ENCODE results near the gene MRTO4. TPM values are rescaled to one million over a fixed set of nuclear protein-coding genes. Genes with fewer than 3 reads are reported as not detected.

MRTO4 gene
- total RNA-seq, 4 donors from 2014 or later = 4.1 to 34.6 (median 15.9) TPM

DNA sequence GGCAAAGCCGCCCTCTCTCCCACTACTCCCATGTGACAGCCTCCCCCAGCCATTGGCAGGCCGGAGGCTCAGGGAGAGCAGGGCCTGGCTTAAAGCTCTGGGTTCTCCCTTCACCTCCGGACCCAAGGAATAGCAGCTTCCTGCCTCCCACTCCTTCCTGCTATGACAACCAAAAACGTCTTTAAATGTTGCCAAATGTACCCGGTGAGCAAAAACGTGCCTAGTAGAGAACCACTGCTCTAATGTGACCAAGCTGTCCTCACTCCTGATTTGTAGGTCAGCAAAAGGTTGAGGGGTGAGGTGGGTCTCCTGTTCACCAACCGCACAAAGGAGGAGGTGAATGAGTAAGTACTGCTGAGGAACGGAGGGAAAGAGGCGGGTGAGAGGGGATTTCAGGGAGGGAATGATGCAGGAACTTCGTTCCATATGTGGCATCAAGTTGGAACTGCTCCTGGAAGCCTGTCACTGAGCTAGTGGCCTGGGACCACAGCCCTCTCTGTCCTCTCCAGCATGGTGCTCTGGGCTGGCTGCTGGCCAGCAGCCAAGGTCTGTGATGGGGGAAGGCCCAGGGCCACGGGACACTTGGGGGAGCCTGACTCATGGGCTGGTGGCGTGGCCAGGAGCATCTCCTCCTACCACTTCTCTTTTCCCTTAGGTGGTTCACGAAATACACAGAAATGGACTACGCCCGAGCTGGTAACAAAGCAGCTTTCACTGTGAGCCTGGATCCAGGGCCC is 5.7 kb downstream of the MRTO4 start:
- intact Hi-C loops (cut with DNase I; ENCODE audit: low total_unique reads) = no loop called here
- H3K36me3 ChIP-seq = no peaks in the 10 kb centered on the region
- no peak for TF ChIP-seq POLR2A (IDR thresholded peaks at IDR 0.05)
- TF ChIP-seq, protein P1, sequence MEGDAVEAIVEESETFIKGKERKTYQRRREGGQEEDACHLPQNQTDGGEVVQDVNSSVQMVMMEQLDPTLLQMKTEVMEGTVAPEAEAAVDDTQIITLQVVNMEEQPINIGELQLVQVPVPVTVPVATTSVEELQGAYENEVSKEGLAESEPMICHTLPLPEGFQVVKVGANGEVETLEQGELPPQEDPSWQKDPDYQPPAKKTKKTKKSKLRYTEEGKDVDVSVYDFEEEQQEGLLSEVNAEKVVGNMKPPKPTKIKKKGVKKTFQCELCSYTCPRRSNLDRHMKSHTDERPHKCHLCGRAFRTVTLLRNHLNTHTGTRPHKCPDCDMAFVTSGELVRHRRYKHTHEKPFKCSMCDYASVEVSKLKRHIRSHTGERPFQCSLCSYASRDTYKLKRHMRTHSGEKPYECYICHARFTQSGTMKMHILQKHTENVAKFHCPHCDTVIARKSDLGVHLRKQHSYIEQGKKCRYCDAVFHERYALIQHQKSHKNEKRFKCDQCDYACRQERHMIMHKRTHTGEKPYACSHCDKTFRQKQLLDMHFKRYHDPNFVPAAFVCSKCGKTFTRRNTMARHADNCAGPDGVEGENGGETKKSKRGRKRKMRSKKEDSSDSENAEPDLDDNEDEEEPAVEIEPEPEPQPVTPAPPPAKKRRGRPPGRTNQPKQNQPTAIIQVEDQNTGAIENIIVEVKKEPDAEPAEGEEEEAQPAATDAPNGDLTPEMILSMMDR (IDR thresholded peaks at IDR 0.05) = no peak

GRCh38 chr1:19258353-19258752 is 6.7 kb downstream of the MRTO4 start:
- Histone ChIP-seq H3K9me3 (no peaks in the 10 kb centered on the region), H3K36me3 (no peaks in the 10 kb centered on the region), H3K27ac (no peak overlapping the region), H3K27me3 (no peaks in the 10 kb centered on the region), H3K4me1 (peaks cover 0 to 5% of the 10 kb centered on the region in 2 donors), H3K4me3 (no peak overlapping the region)
- intact Hi-C loops (cut with DNase I; ENCODE audit: low total_unique reads) = no loop called here
- no peak for DNase-seq
- TF ChIP-seq, protein P1 (IDR thresholded peaks at IDR 0.05) = no peak
- TF ChIP-seq POLR2A (IDR thresholded peaks at IDR 0.05) = no peak

More for the DNA sequence above, 5.7 kb downstream of the MRTO4 start:
- no peak for DNase-seq
- Histone ChIP-seq H3K4me3 (no peak overlapping the region), H3K27ac (no peak overlapping the region), H3K27me3 (no peaks in the 10 kb centered on the region), H3K4me1 (peaks cover 0 to 12% of the 10 kb centered on the region in 2 donors), H3K9me3 (no peaks in the 10 kb centered on the region)

GRCh38 chr1:19260211-19261138 is 8.9 kb downstream of the MRTO4 start:
- no peaks in the 10 kb centered on the region for H3K4me1 ChIP-seq
- intact Hi-C loops (cut with DNase I; ENCODE audit: low total_unique reads) = no loop called here
- no peak overlapping the region for H3K27ac ChIP-seq
- TF ChIP-seq POLR2A (IDR thresholded peaks at IDR 0.05) = no peak
- TF ChIP-seq, protein P1 (IDR thresholded peaks at IDR 0.05) = no peak
- H3K4me3 ChIP-seq = no peak overlapping the region
- no peaks in the 10 kb centered on the region for H3K36me3 ChIP-seq
- no peaks in the 10 kb centered on the region for H3K9me3 ChIP-seq
- no peak for DNase-seq
- no peaks in the 10 kb centered on the region for H3K27me3 ChIP-seq

GRCh38 chr1:19262047-19262446 is 10.4 kb downstream of the MRTO4 start:
- Histone ChIP-seq H3K4me1 (no peaks in the 10 kb centered on the region), H3K36me3 (no peaks in the 10 kb centered on the region), H3K9me3 (no peaks in the 10 kb centered on the region), H3K27ac (no peak overlapping the region), H3K27me3 (no peaks in the 10 kb centered on the region), H3K4me3 (no peak overlapping the region)
- intact Hi-C loops (cut with DNase I; ENCODE audit: low total_unique reads) = no loop called here
- DNase-seq = no peak
- no peak for TF ChIP-seq POLR2A (IDR thresholded peaks at IDR 0.05)
- TF ChIP-seq, protein P1 (IDR thresholded peaks at IDR 0.05) = no peak

DNA sequence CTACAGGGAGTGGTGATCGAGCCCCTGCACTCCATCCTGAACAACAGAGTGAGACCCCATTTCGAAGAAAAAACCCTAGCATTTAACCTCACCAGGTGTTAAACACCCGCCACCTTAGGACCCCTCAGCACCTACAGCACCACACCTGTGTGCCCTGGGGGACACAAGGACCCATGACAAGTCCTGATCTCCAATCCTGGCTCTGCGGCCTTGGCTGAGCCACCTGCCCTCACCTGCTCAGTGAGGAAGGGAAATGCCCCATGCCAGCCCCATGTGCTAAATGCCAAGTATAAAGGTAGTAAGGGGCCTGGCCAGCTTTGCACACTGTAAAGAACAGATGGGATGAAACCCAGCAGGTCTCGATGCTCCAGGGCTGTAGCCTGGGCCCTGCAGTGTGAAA is 11.1 kb downstream of the MRTO4 start:
- no peaks in the 10 kb centered on the region for H3K4me1 ChIP-seq
- no peak for DNase-seq
- intact Hi-C loops (cut with DNase I; ENCODE audit: low total_unique reads) = no loop called here
- no peak overlapping the region for H3K27ac ChIP-seq
- H3K4me3 ChIP-seq = no peak overlapping the region
- H3K36me3 ChIP-seq = no peaks in the 10 kb centered on the region
- TF ChIP-seq, protein P1 (IDR thresholded peaks at IDR 0.05) = no peak
- no peak for TF ChIP-seq POLR2A (IDR thresholded peaks at IDR 0.05)
- H3K27me3 ChIP-seq = no peaks in the 10 kb centered on the region
- H3K9me3 ChIP-seq = no peaks in the 10 kb centered on the region

Measured in uterus (tissue), 4 donors.